Subcutaneous abdominal adipose tissue (tissue), 5 donors: Measurements from ENCODE around the gene LRRC25.
A peak's percentile ranks its signal among the peaks of the same experiment; 100 is the strongest.

ENCODE experiments used
- H3K27ac ChIP-seq: one replicate; pipeline ENCODE4 v1.7.0; 2013; ENCODE audit warnings: low read depth, mild to moderate bottlenecking, inconsistent platforms, low read length, moderate library complexity
- H3K27me3 ChIP-seq, 5 donors: one replicate each; pipeline ENCODE4 v1.7.0; 2013; ENCODE audit warnings: low read length in 5 of 5, inconsistent platforms in 1 of 5; ENCODE audit not compliant: control insufficient read depth in 5 of 5, insufficient read depth in 4 of 5
- H3K36me3 ChIP-seq, 5 donors: one replicate each; pipeline ENCODE4 v1.7.0; 2013; ENCODE audit warnings: low read length in 5 of 5; ENCODE audit not compliant: control insufficient read depth in 5 of 5, insufficient read depth in 5 of 5
- H3K4me1 ChIP-seq, 5 donors: one replicate each; pipeline ENCODE4 v1.7.0; 2013; ENCODE audit warnings: low read length in 5 of 5, mild to moderate bottlenecking in 3 of 5, moderate library complexity in 1 of 5; ENCODE audit not compliant: control insufficient read depth in 5 of 5, insufficient read depth in 5 of 5
- H3K4me3 ChIP-seq, 5 donors: one replicate each; pipeline ENCODE4 v1.7.0; 2013; ENCODE audit warnings: low read length in 5 of 5, low read depth in 1 of 5
- H3K9ac ChIP-seq, 5 donors: one replicate each; pipeline ENCODE4 v1.7.0; 2013; ENCODE audit warnings: low read length in 5 of 5, mild to moderate bottlenecking in 4 of 5, moderate library complexity in 3 of 5
- H3K9me3 ChIP-seq, 5 donors: one replicate each; pipeline ENCODE4 v1.7.0; 2013; ENCODE audit warnings: low read length in 5 of 5; ENCODE audit not compliant: control insufficient read depth in 5 of 5
- donor health status: healthy.
- donor health status: healthy.
- donor health status: healthy.
- donor health status: healthy.
- donor health status: healthy.

Gene LRRC25

GRCh38 chr19:18441804-18442788 lies 44.7 kb upstream of the LRRC25 start:
- Histone ChIP-seq H3K9me3 (no peaks in the 10 kb centered on the region), H3K9ac (no peak overlapping the region), H3K4me3 (no peak overlapping the region), H3K27ac (no peak overlapping the region), H3K4me1 (peaks cover 0 to 22% (median 14%) of the 10 kb centered on the region in 5 donors), H3K27me3 (peaks cover 0 to 9% (median 3%) of the 10 kb centered on the region in 5 donors), H3K36me3 (peaks cover 0 to 41% (median 36%) of the 10 kb centered on the region in 5 donors)

- Histone ChIP-seq H3K4me1 (peaks cover 0 to 27% (median 22%) of the 10 kb centered on the region in 5 donors), H3K4me3 (no peak overlapping the region), H3K36me3 (peaks cover 0 to 32% (median 27%) of the 10 kb centered on the region in 5 donors), H3K27ac (no peak overlapping the region), H3K27me3 (peaks cover 0 to 9% (median 3%) of the 10 kb centered on the region in 5 donors), H3K9me3 (no peaks in the 10 kb centered on the region), H3K9ac (no peak overlapping the region)
Measured at GRCh38 chr19:18440936-18441803, 43.7 kb upstream of the LRRC25 start.

GRCh38 chr19:18440415-18440877 lies 43.0 kb upstream of the LRRC25 start:
- H3K27me3 ChIP-seq = peaks cover 0 to 9% (median 3%) of the 10 kb centered on the region in 5 donors
- H3K4me3 ChIP-seq = no peak overlapping the region
- no peaks in the 10 kb centered on the region for H3K9me3 ChIP-seq
- no peak overlapping the region for H3K27ac ChIP-seq
- H3K9ac ChIP-seq = no peak overlapping the region
- peaks cover 0 to 26% (median 22%) of the 10 kb centered on the region in 5 donors for H3K36me3 ChIP-seq
- H3K4me1 ChIP-seq = peaks cover 0 to 29% (median 23%) of the 10 kb centered on the region in 5 donors

- peaks cover 0 to 27% (median 21%) of the 10 kb centered on the region in 5 donors for H3K36me3 ChIP-seq
- no peak overlapping the region for H3K27ac ChIP-seq
Measured at GRCh38 chr19:18439910-18440237, 42.5 kb upstream of the LRRC25 start.

GRCh38 chr19:18439025-18439909 lies 41.8 kb upstream of the LRRC25 start:
- H3K4me1 ChIP-seq = peaks cover 0 to 29% (median 23%) of the 10 kb centered on the region in 5 donors
- H3K27ac ChIP-seq = no peak overlapping the region
- H3K9me3 ChIP-seq = no peaks in the 10 kb centered on the region
- peaks cover 0 to 9% (median 3%) of the 10 kb centered on the region in 5 donors for H3K27me3 ChIP-seq
- H3K4me3 ChIP-seq = no peak overlapping the region
- no peak overlapping the region for H3K9ac ChIP-seq
- H3K36me3 ChIP-seq = peaks cover 0 to 25% (median 15%) of the 10 kb centered on the region in 5 donors

More at GRCh38 chr19:18439910-18440237, 42.5 kb upstream of the LRRC25 start:
- Histone ChIP-seq H3K9ac (no peak overlapping the region), H3K27me3 (peaks cover 0 to 9% (median 3%) of the 10 kb centered on the region in 5 donors), H3K4me3 (no peak overlapping the region), H3K4me1 (peaks cover 0 to 29% (median 23%) of the 10 kb centered on the region in 5 donors), H3K9me3 (no peaks in the 10 kb centered on the region)

GRCh38 chr19:18438331-18439024 lies 41.1 kb upstream of the LRRC25 start:
- Histone ChIP-seq H3K9ac (peak overlapping the region in 1 of 5 donors; percentile 23), H3K9me3 (no peaks in the 10 kb centered on the region), H3K27ac (no peak overlapping the region), H3K4me3 (peak overlapping the region in 3 of 5 donors; percentile 22 to 70 (median 39)), H3K36me3 (peaks cover 0 to 17% (median 7%) of the 10 kb centered on the region in 5 donors), H3K27me3 (peaks cover 0 to 9% (median 3%) of the 10 kb centered on the region in 5 donors), H3K4me1 (peaks cover 0 to 29% (median 23%) of the 10 kb centered on the region in 5 donors)

GRCh38 chr19:18437491-18438330 lies 40.3 kb upstream of the LRRC25 start, which contains the start of gene ISYNA1:
TSS of gene ISYNA1 (minus strand) at chr19:18438133. CDS start at chr19:18437979, 154 bp downstream.
- H3K27ac ChIP-seq = no peak within 1 kb of the TSS
- peak within 1 kb of the TSS in 2 of 5 donors; percentile 23 to 56 for H3K9ac ChIP-seq
- peak within 1 kb of the TSS in 4 of 5 donors; percentile 51 to 70 (median 65) for H3K4me3 ChIP-seq
- no peaks in the 10 kb centered on the region for H3K9me3 ChIP-seq
- peaks cover 0 to 11% (median 5%) of the 10 kb centered on the region in 5 donors for H3K36me3 ChIP-seq
- peaks cover 0 to 36% (median 23%) of the 10 kb centered on the region in 5 donors for H3K4me1 ChIP-seq
- H3K27me3 ChIP-seq = peaks cover 0 to 9% (median 3%) of the 10 kb centered on the region in 5 donors
